Muscle layer of colon (tissue), 2 donors: ENCODE data around the gene ADCY4.
"Not testable (repeated sequence)": the region's sequence is repeated elsewhere in the genome, so short reads cannot be mapped to it uniquely, and the experiment has no call there.

Experiments used
- H3K27ac ChIP-seq: one replicate; pipeline ENCODE4 v1.7.0; 2013; ENCODE audit warnings: low read depth, mild to moderate bottlenecking, low read length, moderate library complexity
- H3K27me3 ChIP-seq, 2 donors: one replicate each; pipeline ENCODE4 v1.7.0; 2013; ENCODE audit warnings: low read length in 2 of 2, mild to moderate bottlenecking in 2 of 2; ENCODE audit not compliant: insufficient read depth in 2 of 2, control insufficient read depth in 1 of 2
- H3K36me3 ChIP-seq: one replicate; pipeline ENCODE4 v1.7.0; 2013; ENCODE audit warnings: mild to moderate bottlenecking, low read length; ENCODE audit not compliant: insufficient read depth
- H3K4me1 ChIP-seq: one replicate; pipeline ENCODE4 v1.7.0; 2013; ENCODE audit warnings: mild to moderate bottlenecking, low read length; ENCODE audit not compliant: insufficient read depth
- H3K4me3 ChIP-seq, 2 donors: one replicate each; pipeline ENCODE4 v1.7.0; 2013; ENCODE audit warnings: low read length in 2 of 2, low read depth in 1 of 2, mild to moderate bottlenecking in 1 of 2, moderate library complexity in 1 of 2
- H3K9ac ChIP-seq: one replicate; pipeline ENCODE4 v1.7.0; 2013; ENCODE audit warnings: low read length
- H3K9me3 ChIP-seq: one replicate; pipeline ENCODE4 v1.7.0; 2013; ENCODE audit warnings: mild to moderate bottlenecking, low read length
- donor health status: abdominal sarcoma.
- donor health status: Adenocarcinoma of cecum.

Gene ADCY4

GRCh38 chr14:24372701-24373416, 38.0 kb upstream of the ADCY4 start:
- H3K27ac ChIP-seq = no peak overlapping the region
- no peak overlapping the region for H3K4me3 ChIP-seq
- H3K36me3 ChIP-seq = peaks cover 36% of the 10 kb centered on the region

GRCh38 chr14:24371605-24372004, 36.7 kb upstream of the ADCY4 start:
- Histone ChIP-seq H3K36me3 (peaks cover 33% of the 10 kb centered on the region), H3K4me1 (peaks cover 10% of the 10 kb centered on the region)
- H3K9me3 ChIP-seq, H3K27ac ChIP-seq, H3K9ac ChIP-seq, H3K4me3 ChIP-seq, H3K27me3 ChIP-seq: not testable (repeated sequence)

More at GRCh38 chr14:24372701-24373416, 38.0 kb upstream of the ADCY4 start:
- Histone ChIP-seq H3K9ac (no peak overlapping the region), H3K4me1 (peaks cover 9% of the 10 kb centered on the region), H3K27me3 (no peaks in the 10 kb centered on the region), H3K9me3 (no peaks in the 10 kb centered on the region)

- no peak overlapping the region for H3K9ac ChIP-seq
- H3K36me3 ChIP-seq = peaks cover 24% of the 10 kb centered on the region
- H3K9me3 ChIP-seq = no peaks in the 10 kb centered on the region
- H3K27me3 ChIP-seq = no peaks in the 10 kb centered on the region
- H3K4me3 ChIP-seq = no peak overlapping the region
- peak overlapping the region; percentile 45 for H3K27ac ChIP-seq
- H3K4me1 ChIP-seq = peaks cover 16% of the 10 kb centered on the region
Measured at GRCh38 chr14:24370748-24371147, 35.9 kb upstream of the ADCY4 start.

DNA sequence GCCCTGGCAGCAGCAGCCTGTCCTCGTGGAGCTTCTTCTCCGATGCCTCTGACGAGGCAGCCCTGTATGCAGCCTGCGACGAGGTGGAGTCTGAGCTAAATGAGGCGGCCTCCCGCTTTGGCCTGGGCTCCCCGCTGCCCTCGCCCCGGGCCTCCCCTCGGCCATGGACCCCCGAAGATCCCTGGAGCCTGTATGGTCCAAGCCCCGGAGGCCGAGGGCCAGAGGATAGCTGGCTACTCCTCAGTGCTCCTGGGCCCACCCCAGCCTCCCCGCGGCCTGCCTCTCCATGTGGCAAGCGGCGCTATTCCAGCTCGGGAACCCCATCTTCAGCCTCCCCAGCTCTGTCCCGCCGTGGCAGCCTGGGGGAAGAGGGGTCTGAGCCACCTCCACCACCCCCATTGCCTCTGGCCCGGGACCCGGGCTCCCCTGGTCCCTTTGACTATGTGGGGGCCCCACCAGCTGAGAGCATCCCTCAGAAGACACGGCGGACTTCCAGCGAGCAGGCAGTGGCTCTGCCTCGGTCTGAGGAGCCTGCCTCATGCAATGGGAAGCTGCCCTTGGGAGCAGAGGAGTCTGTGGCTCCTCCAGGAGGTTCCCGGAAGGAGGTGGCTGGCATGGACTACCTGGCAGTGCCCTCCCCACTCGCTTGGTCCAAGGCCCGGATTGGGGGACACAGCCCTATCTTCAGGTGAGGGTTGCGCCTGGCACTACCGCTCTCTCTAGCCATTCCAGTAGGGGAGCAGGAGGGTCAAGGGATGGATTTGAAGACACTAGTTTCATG, 35.2 kb upstream of the ADCY4 start:
- H3K36me3 ChIP-seq = peaks cover 18% of the 10 kb centered on the region
- H3K4me1 ChIP-seq = peaks cover 23% of the 10 kb centered on the region
- H3K9ac ChIP-seq = no peak overlapping the region
- H3K27me3 ChIP-seq = no peaks in the 10 kb centered on the region
- H3K9me3 ChIP-seq = no peaks in the 10 kb centered on the region
- peak overlapping the region; percentile 45 for H3K27ac ChIP-seq
- no peak overlapping the region for H3K4me3 ChIP-seq

DNA sequence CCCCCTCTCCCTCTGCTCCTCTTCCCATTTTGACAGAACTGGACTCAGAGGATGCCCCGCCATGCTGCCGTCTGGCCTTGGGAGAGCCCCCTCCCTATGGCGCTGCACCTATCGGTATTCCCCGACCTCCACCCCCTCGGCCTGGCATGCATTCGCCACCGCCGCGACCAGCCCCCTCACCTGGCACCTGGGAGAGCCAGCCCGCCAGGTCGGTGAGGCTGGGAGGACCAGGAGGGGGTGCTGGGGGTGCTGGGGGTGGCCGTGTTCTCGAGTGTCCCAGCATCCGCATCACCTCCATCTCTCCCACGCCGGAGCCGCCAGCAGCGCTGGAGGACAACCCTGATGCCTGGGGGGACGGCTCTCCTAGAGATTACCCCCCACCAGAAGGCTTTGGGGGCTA, 34.6 kb upstream of the ADCY4 start:
- no peaks in the 10 kb centered on the region for H3K9me3 ChIP-seq
- peaks cover 24% of the 10 kb centered on the region for H3K4me1 ChIP-seq
- peak overlapping the region in 1 of 2 donors; percentile 84 for H3K4me3 ChIP-seq
- H3K27me3 ChIP-seq = no peaks in the 10 kb centered on the region
- no peak overlapping the region for H3K9ac ChIP-seq
- H3K36me3 ChIP-seq = peaks cover 13% of the 10 kb centered on the region
- peak overlapping the region; percentile 99 for H3K27ac ChIP-seq

GRCh38 chr14:24368562-24369252, 33.8 kb upstream of the ADCY4 start:
- Histone ChIP-seq H3K4me3 (peak overlapping the region; percentile 84 to 100), H3K36me3 (peaks cover 7% of the 10 kb centered on the region), H3K9ac (peak overlapping the region; percentile 86), H3K27ac (peak overlapping the region; percentile 99), H3K9me3 (no peaks in the 10 kb centered on the region), H3K27me3 (no peaks in the 10 kb centered on the region), H3K4me1 (peaks cover 24% of the 10 kb centered on the region)

- peaks cover 24% of the 10 kb centered on the region for H3K4me1 ChIP-seq
- H3K9me3 ChIP-seq = no peaks in the 10 kb centered on the region
- H3K9ac ChIP-seq = peak overlapping the region; percentile 86
- H3K36me3 ChIP-seq = peaks cover 2% of the 10 kb centered on the region
- no peaks in the 10 kb centered on the region for H3K27me3 ChIP-seq
- peak overlapping the region; percentile 99 for H3K27ac ChIP-seq
- H3K4me3 ChIP-seq = peak overlapping the region; percentile 84 to 100
Measured at GRCh38 chr14:24368212-24368561, 33.3 kb upstream of the ADCY4 start.

DNA sequence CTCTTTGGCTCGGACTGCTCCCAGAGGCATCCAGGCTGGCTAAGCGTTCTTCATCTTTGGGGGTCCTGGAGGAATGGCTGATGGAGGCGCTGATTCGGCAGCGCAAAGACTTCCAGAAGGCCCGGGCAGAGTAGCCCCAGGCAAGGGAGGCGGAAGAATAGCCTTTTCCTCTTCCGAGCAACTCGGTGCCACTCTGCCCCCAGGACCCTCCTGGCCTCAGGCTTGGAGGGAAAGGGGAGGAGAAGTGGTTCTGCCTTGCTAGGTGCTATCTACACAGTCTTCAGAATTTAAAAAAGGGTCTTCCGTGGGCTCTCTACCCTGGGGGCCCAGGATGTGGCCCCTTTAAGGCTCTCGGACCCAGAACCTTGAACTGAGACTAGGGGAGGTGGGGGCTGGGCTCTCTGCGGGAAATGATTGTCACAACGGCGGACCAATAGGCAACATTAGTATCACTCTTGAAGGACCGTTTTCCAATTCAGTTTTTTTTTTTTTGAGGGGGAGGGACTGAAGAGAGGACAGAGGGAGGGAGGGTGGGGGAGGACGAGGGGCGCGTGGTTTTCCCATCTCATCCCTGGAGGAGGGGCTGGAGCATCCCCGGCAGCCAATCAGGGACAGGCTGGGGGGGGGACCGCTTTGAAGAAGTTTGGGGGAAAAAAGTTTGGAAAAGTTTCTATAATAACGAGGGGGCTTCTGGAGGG, 32.8 kb upstream of the ADCY4 start, which contains the start of gene NFATC4:
NFATC4 (plus strand) TSS at position 671 of the 698 bp plus-strand sequence. CDS start 157 bp downstream, outside the sequence.
- Histone ChIP-seq H3K4me3 (peak within 1 kb of the TSS; percentile 84 to 100), H3K36me3 (no peaks in the 10 kb centered on the region), H3K27ac (peak within 1 kb of the TSS; percentile 99), H3K4me1 (peaks cover 24% of the 10 kb centered on the region), H3K9me3 (no peaks in the 10 kb centered on the region), H3K9ac (peak within 1 kb of the TSS; percentile 95), H3K27me3 (no peaks in the 10 kb centered on the region)

GRCh38 chr14:24366721-24367513, 32.0 kb upstream of the ADCY4 start:
- Histone ChIP-seq H3K9me3 (no peaks in the 10 kb centered on the region), H3K36me3 (no peaks in the 10 kb centered on the region), H3K9ac (peak overlapping the region; percentile 95), H3K27ac (peak overlapping the region; percentile 99), H3K27me3 (no peaks in the 10 kb centered on the region), H3K4me3 (peak overlapping the region; percentile 70 to 84), H3K4me1 (peaks cover 24% of the 10 kb centered on the region)

DNA sequence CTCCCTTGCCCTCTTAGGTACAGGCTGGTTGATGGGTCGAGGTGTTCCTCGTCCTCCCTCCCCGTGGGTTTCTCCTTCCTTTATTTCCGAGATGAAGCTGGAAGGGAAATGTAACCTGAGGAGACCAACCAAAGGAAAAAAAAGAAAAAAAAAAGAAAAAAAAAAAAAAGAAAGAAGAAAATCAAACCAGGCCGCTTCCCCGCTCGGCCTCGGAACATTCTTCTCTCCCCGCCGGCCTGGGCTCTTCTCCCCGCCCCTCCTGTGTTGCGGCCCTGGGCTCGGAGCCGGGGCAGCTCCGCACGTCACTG, 31.5 kb upstream of the ADCY4 start:
- peaks cover 24% of the 10 kb centered on the region for H3K4me1 ChIP-seq

More for the DNA sequence above, 31.5 kb upstream of the ADCY4 start:
- peak overlapping the region; percentile 99 for H3K27ac ChIP-seq
- no peaks in the 10 kb centered on the region for H3K9me3 ChIP-seq
- peak overlapping the region; percentile 70 to 84 for H3K4me3 ChIP-seq
- H3K36me3 ChIP-seq = no peaks in the 10 kb centered on the region
- H3K27me3 ChIP-seq = no peaks in the 10 kb centered on the region
- peak overlapping the region; percentile 95 for H3K9ac ChIP-seq
